Measurements from ENCODE around the gene KCTD15. TPM values are rescaled to one million over a fixed set of nuclear protein-coding genes. Genes with fewer than 3 reads are reported as not detected.

Gene KCTD15
- total and polyA plus RNA-seq, 2 of the 4 experiments (the other 2 are of a cell fraction): 16.3 to 19.6 TPM

GRCh38 chr19:33763633-33764371 is 32.9 kb upstream of the KCTD15 start:
- no peak overlapping the region for H4K8ac ChIP-seq (ENCODE audit: low read depth in 2 of 2, low read length in 2 of 2)
- H2BK120ac ChIP-seq (ENCODE audit: low read depth, low read length): no peak overlapping the region
- H4K91ac ChIP-seq (ENCODE audit: insufficient read depth, low read depth, low read length): no peak overlapping the region
- no peaks in the 10 kb centered on the region for H3K36me3 ChIP-seq (ENCODE audit: control insufficient read depth, insufficient read depth, low read length)
- no peak overlapping the region for H3K4me3 ChIP-seq (ENCODE audit: insufficient read depth, low read depth, low read length)
- H2AFZ ChIP-seq (replicated peaks; ENCODE audit: low read length, poor library complexity): no peak overlapping the region
- no peak overlapping the region for H3K18ac ChIP-seq (ENCODE audit: low read depth, low read length)
- no peak overlapping the region for H3K14ac ChIP-seq (replicated peaks; ENCODE audit: low read depth, low read length)
- H3K4ac ChIP-seq (ENCODE audit: low read depth, low read length): no peak overlapping the region
- intact Hi-C loops (cut with micrococcal nuclease) (no loop called here), in situ Hi-C loops (cut with MboI; ENCODE audit: low sequenced_read_pairs) (loop anchor here (10.0 kb wide), 1 partner anchor 529 kb away; no protein-coding TSS in a partner anchor), dilution Hi-C loops (cut with HindIII; ENCODE audit: low sequenced_read_pairs, unreplicated experiment) (no loop called here)
- no peaks in the 10 kb centered on the region for H3K4me1 ChIP-seq (ENCODE audit: control insufficient read depth, insufficient read depth, low read length)
- ChIA-PET CTCF (no interaction called here), POLR2A (ENCODE audit: unreplicated experiment) (no interaction called here)
- H2BK15ac ChIP-seq (ENCODE audit: low read depth, low read length): no peak overlapping the region
- BruUV-seq (replicated peaks): no TSS peak
- WGBS, 2 experiments (ENCODE audit: extremely low coverage in 2 of 2, insufficient read length in 1 of 2): 57% methylated on average over 6 of the region's 11 CpGs; no CpG with 5 or more reads in 1 of the 2 experiments
- no peak overlapping the region for H3K56ac ChIP-seq (ENCODE audit: extremely low read depth, insufficient read depth, low read length)
- no peaks in the 10 kb centered on the region for H3K79me1 ChIP-seq (ENCODE audit: low read depth in 1 of 2, low read length in 2 of 2)
- no peak overlapping the region for H2BK5ac ChIP-seq (ENCODE audit: low read depth, low read length, poor library complexity, severe bottlenecking)
- no peak overlapping the region for H2AK9ac ChIP-seq (replicated peaks; ENCODE audit: low read depth, low read length, poor library complexity)
- no peak overlapping the region for H2AK5ac ChIP-seq (ENCODE audit: low read depth, low read length)
- no peaks in the 10 kb centered on the region for H3K9me3 ChIP-seq (ENCODE audit: control insufficient read depth, insufficient read depth, low read length)
- no peaks in the 10 kb centered on the region; the same call in 1 of the 2 replicates for H3K27me3 ChIP-seq (ENCODE audit: control insufficient read depth, insufficient read depth, low read length)
- no peak overlapping the region for H4K5ac ChIP-seq (ENCODE audit: low read depth, low read length)
- no peak for DNase-seq
- H3K9me1 ChIP-seq (ENCODE audit: insufficient read depth, low read length): no peaks in the 10 kb centered on the region; the same call in 1 of the 2 replicates
- no peaks in the 10 kb centered on the region for H4K20me1 ChIP-seq (ENCODE audit: insufficient read depth, low read length)
- no peak overlapping the region for H3K9ac ChIP-seq (ENCODE audit: low read depth, low read length)
- H3K4me2 ChIP-seq (ENCODE audit: low read depth, low read length): no peak overlapping the region
- H3K27ac ChIP-seq (ENCODE audit: insufficient read depth, low read length): no peak overlapping the region
- H2BK20ac ChIP-seq (ENCODE audit: low read depth, low read length): no peak overlapping the region
- H3K23ac ChIP-seq (ENCODE audit: low read depth, low read length): no peak overlapping the region
- ATAC-seq (ENCODE audit: low read depth): no peak
- no peak for TF ChIP-seq CEBPB (IDR thresholded peaks at IDR 0.05; ENCODE audit: low read depth, low read length)
- no peak for TF ChIP-seq ELK1 (IDR thresholded peaks at IDR 0.05; ENCODE audit: borderline replicate concordance, low read depth, low read length)
- no peak for TF ChIP-seq SMC3 (IDR thresholded peaks at IDR 0.05; ENCODE audit: low read depth, low read length)
- no peak for TF ChIP-seq MAZ (IDR thresholded peaks at IDR 0.05; ENCODE audit: borderline replicate concordance, low read depth, low read length)
- TF ChIP-seq BHLHE40 (IDR thresholded peaks at IDR 0.05; ENCODE audit: low read depth, low read length): no peak
- no peak for TF ChIP-seq CTCF (conservative IDR thresholded peaks at IDR 0.05; ENCODE audit: low read depth, low read length)
- no peak for TF ChIP-seq MAFK (IDR thresholded peaks at IDR 0.05; ENCODE audit: low read depth, low read length)
- TF ChIP-seq NFE2L2 (IDR thresholded peaks at IDR 0.05; ENCODE audit: low read depth, low read length): no peak

Measured in IMR-90 (cell line).